ENCODE measurements around the gene TBATA. TPM values are rescaled to one million over a fixed set of nuclear protein-coding genes. Genes with fewer than 3 reads are reported as not detected.

Gene TBATA
- total RNA-seq, 1 donor from 2014 or later, result not detected

GRCh38 chr10:70761727-70762350 lies 23.3 kb downstream of the TBATA start:
- DNase-seq, result no peak

GRCh38 chr10:70761031-70761601 lies 24.1 kb downstream of the TBATA start:
- no peak for DNase-seq

- DNase-seq, result no peak
Measured at GRCh38 chr10:70760271-70760787, 24.8 kb downstream of the TBATA start.

GRCh38 chr10:70759781-70760180 lies 25.4 kb downstream of the TBATA start:
- no peak for DNase-seq

GRCh38 chr10:70758757-70759514 lies 26.2 kb downstream of the TBATA start:
- DNase-seq, result peak; percentile 78

- no peak for DNase-seq
Measured at GRCh38 chr10:70757856-70758255, 27.3 kb downstream of the TBATA start.

GRCh38 chr10:70756700-70757360 lies 28.3 kb downstream of the TBATA start:
- DNase-seq, result no peak

- DNase-seq, result no peak
Measured at GRCh38 chr10:70753841-70754621, 31.1 kb downstream of the TBATA start.

GRCh38 chr10:70753026-70753663 lies 32.0 kb downstream of the TBATA start:
- no peak for DNase-seq

GRCh38 chr10:70752571-70752970 lies 32.6 kb downstream of the TBATA start:
- no peak for DNase-seq

- no peak for DNase-seq
Measured at GRCh38 chr10:70751991-70752390, 33.2 kb downstream of the TBATA start.

- DNase-seq, result no peak
Measured at GRCh38 chr10:70751356-70751755, 33.8 kb downstream of the TBATA start.

GRCh38 chr10:70750156-70750703 lies 34.9 kb downstream of the TBATA start:
- DNase-seq, result no peak

GRCh38 chr10:70749756-70750155 lies 35.4 kb downstream of the TBATA start:
- DNase-seq, result no peak

- no peak for DNase-seq
Measured at GRCh38 chr10:70748801-70749573, 36.2 kb downstream of the TBATA start.

GRCh38 chr10:70748305-70748704 lies 36.9 kb downstream of the TBATA start:
- DNase-seq, result no peak

GRCh38 chr10:70747192-70747965 lies 37.8 kb downstream of the TBATA start:
- DNase-seq, result no peak

- DNase-seq, result no peak
Measured at GRCh38 chr10:70745555-70745954, 39.6 kb downstream of the TBATA start.

GRCh38 chr10:70744617-70745143 lies 40.5 kb downstream of the TBATA start:
- DNase-seq, result no peak
